CD14-positive monocyte (primary cell): ENCODE results near the gene SMAD6. TPM values are rescaled to one million over a fixed set of nuclear protein-coding genes. Genes with fewer than 3 reads are reported as not detected.

Experiments used
- DNase-seq, 3 donors: peaks; one replicate each; pipeline ENCODE4 v3.0.0-alpha.2; 2011 to 2022
- H2AFZ ChIP-seq: 2 replicates; pipeline ENCODE4 v1.6.0; 2012; ENCODE audit warnings: mild to moderate bottlenecking, low read depth, low read length, inconsistent platforms; ENCODE audit not compliant: insufficient read depth, poor library complexity, severe bottlenecking
- H3K27ac ChIP-seq, 2 donors: 1 replicate in 1 of 2; 2 replicates in 1 of 2; pipeline ENCODE4 v1.5.1; 2012 to 2013; ENCODE audit warnings: low read length in 2 of 2, control low read depth in 1 of 2, inconsistent platforms in 1 of 2, low read depth in 1 of 2, mild to moderate bottlenecking in 1 of 2
- H3K27me3 ChIP-seq, 2 donors: one replicate each; pipeline versions ENCODE4 v1.6.0 to v1.6.1; 2011 to 2013; ENCODE audit warnings: low read length in 2 of 2; ENCODE audit not compliant: control insufficient read depth in 2 of 2, insufficient read depth in 2 of 2
- H3K36me3 ChIP-seq, 2 donors: replicated peaks in 1 of 2; 1 replicate in 1 of 2; 2 replicates in 1 of 2; pipeline versions ENCODE4 v1.5.1 to v1.6.1; 2012 to 2013; ENCODE audit warnings: low read length in 2 of 2, control low read depth in 1 of 2, inconsistent platforms in 1 of 2, mild to moderate bottlenecking in 1 of 2; ENCODE audit not compliant: insufficient read depth in 2 of 2, control insufficient read depth in 1 of 2
- H3K4me1 ChIP-seq, 2 donors: 1 replicate in 1 of 2; 2 replicates in 1 of 2; pipeline versions ENCODE4 v1.5.1 to v1.6.1; 2012 to 2013; ENCODE audit warnings: low read length in 2 of 2, control low read depth in 1 of 2, inconsistent platforms in 1 of 2, mild to moderate bottlenecking in 1 of 2, moderate library complexity in 1 of 2; ENCODE audit not compliant: insufficient read depth in 2 of 2, control insufficient read depth in 1 of 2
- H3K4me2 ChIP-seq: replicated peaks from 2 replicates; pipeline ENCODE3; 2012; ENCODE audit warnings: low read length, moderate library complexity, mild to moderate bottlenecking; ENCODE audit not compliant: poor library complexity, severe bottlenecking; ENCODE audit errors: extremely low read depth
- H3K4me3 ChIP-seq, 3 experiments: fragments of 200-600 bp in 1 of 3; sonication (generic) in 1 of 3; replicated peaks in 1 of 3; 1 replicate in 2 of 3; 2 replicates in 1 of 3; pipeline ENCODE4 v1.5.1; 2011 to 2013; ENCODE audit warnings: low read length in 3 of 3, mild to moderate bottlenecking in 3 of 3, control low read depth in 2 of 3, low read depth in 2 of 3, inconsistent platforms in 1 of 3, moderate library complexity in 1 of 3
- H3K79me2 ChIP-seq: 2 replicates; pipeline ENCODE4 v1.6.0; 2012; ENCODE audit warnings: mild to moderate bottlenecking, control low read depth, inconsistent platforms, low read length, moderate library complexity; ENCODE audit not compliant: insufficient read depth
- H3K9ac ChIP-seq: 2 replicates; pipeline ENCODE4 v1.6.0; 2017; ENCODE audit warnings: low read length, mild to moderate bottlenecking; ENCODE audit not compliant: insufficient read depth, poor library complexity, severe bottlenecking
- H3K9me3 ChIP-seq, 2 donors: replicated peaks in 1 of 2; 1 replicate in 1 of 2; 2 replicates in 1 of 2; pipeline versions ENCODE4 v1.5.1 to v1.6.1; 2012 to 2013; ENCODE audit warnings: low read length in 2 of 2, control low read depth in 1 of 2; ENCODE audit not compliant: control insufficient read depth in 1 of 2, insufficient read depth in 1 of 2
- H4K20me1 ChIP-seq: 2 replicates; pipeline ENCODE4 v1.6.0; 2012; ENCODE audit warnings: mild to moderate bottlenecking, low read length, control low read depth, moderate library complexity; ENCODE audit not compliant: insufficient read depth
- H3K27ac Mint-ChIP-seq, 7 donors: one replicate each; pipeline ENCODE4 v1.8.0; 2020; ENCODE audit warnings: mild to moderate bottlenecking in 7 of 7, mixed read lengths in 7 of 7, moderate library complexity in 6 of 7, inconsistent platforms in 2 of 7
- H3K27me3 Mint-ChIP-seq, 3 donors: one replicate each; pipeline ENCODE4 v1.8.0; 2021 to 2022; ENCODE audit warnings: low read depth in 3 of 3, mild to moderate bottlenecking in 3 of 3, mixed read lengths in 3 of 3, moderate library complexity in 3 of 3, inconsistent platforms in 1 of 3
- H3K36me3 Mint-ChIP-seq, 2 donors: one replicate each; pipeline ENCODE4 v1.8.0; 2020; ENCODE audit warnings: mixed read lengths in 2 of 2, inconsistent platforms in 1 of 2, mild to moderate bottlenecking in 1 of 2
- H3K4me1 Mint-ChIP-seq: one replicate; pipeline ENCODE4 v1.8.0; 2020; ENCODE audit warnings: mild to moderate bottlenecking, mixed read lengths
- H3K4me3 Mint-ChIP-seq, 2 donors: one replicate each; pipeline ENCODE4 v1.8.0; 2020; ENCODE audit warnings: mild to moderate bottlenecking in 2 of 2, mixed read lengths in 2 of 2, moderate library complexity in 1 of 2
- H3K9me3 Mint-ChIP-seq, 7 donors: one replicate each; pipeline ENCODE4 v1.8.0; 2020 to 2022; ENCODE audit warnings: mixed read lengths in 7 of 7, mild to moderate bottlenecking in 6 of 7, moderate library complexity in 6 of 7, inconsistent platforms in 2 of 7
- WGBS: methylation state at CpG from one replicate; pipeline ENCODE4 v1.1.5; 2013; ENCODE audit warnings: missing lambda C conversion rate; ENCODE audit not compliant: insufficient coverage; 5-methylcytosine and 5-hydroxymethylcytosine counted together
- intact Hi-C, 2 donors: fragments of 100-400 bp; cut with micrococcal nuclease; formaldehyde crosslinking; loops; one replicate each; pipeline versions ENCODE4 v1.15.0 to v1.15.1; 2023
- polyA plus RNA-seq, 3 donors: library from polyadenylated mRNA; depleted of rRNA in 1 of 3; unstranded in 2 of 3; stranded (reverse) in 1 of 3; fragments of 300-500 nt in 2 of 3; fragments of >200 nt in 1 of 3; fragmentation: Illumina TruSeq in 2 of 3; gene quantifications; 1 replicate in 2 of 3; 2 replicates in 1 of 3; pipeline ENCODE4 v1.2.3, GENCODE V29; 2012 to 2021
- TF ChIP-seq, protein P1 (sequence below): fragments of 200-600 bp; IDR thresholded peaks from one replicate; pipeline ENCODE4 v1.8.0; 2022; ENCODE audit warnings: antibody characterized with exemption, mild to moderate bottlenecking

Gene SMAD6
- polyA plus RNA-seq, 3 donors, result 0.31 TPM; not detected in 2

DNA sequence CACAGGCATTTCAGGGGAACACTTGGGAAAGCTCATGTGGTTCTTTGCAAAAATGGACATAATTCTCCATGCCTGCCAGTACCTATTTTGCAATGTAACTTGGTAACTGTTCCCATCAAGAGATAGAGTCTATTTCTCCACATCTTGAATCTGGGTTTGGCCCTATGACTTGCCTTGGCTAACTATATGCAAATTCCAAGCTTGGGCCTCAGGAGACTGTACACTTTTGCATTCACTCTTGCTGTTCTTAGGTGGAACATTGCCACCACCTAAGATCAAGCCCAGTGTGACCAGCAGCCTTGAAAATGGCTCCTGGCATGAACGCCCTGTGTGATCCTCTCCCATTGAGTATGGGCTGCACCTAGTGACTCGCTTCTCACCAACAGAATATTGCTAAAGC, 19.8 kb upstream of the SMAD6 start:
- Mint-ChIP-seq H3K27ac (no peak overlapping the region), H3K9me3 (peaks cover 0 to 13% (median 6%) of the 10 kb centered on the region in 7 donors), H3K4me3 (no peak overlapping the region), H3K36me3 (no peaks in the 10 kb centered on the region), H3K4me1 (peaks cover 16% of the 10 kb centered on the region), H3K27me3 (peaks cover 0 to 4% (median 1%) of the 10 kb centered on the region in 3 donors)
- DNase-seq, result no peak
- WGBS, result 90% methylated on average over 2 of the region's 2 CpGs
- H3K4me3 ChIP-seq, result no peak overlapping the region
- peaks cover 7 to 10% of the 10 kb centered on the region in 2 donors for H3K4me1 ChIP-seq
- H3K27me3 ChIP-seq, result no peaks in the 10 kb centered on the region
- intact Hi-C loops, result no loop called here
- no peaks in the 10 kb centered on the region for H3K36me3 ChIP-seq
- H4K20me1 ChIP-seq, result no peaks in the 10 kb centered on the region
- peaks cover 0 to 9% of the 10 kb centered on the region in 2 donors for H3K9me3 ChIP-seq
- H2AFZ ChIP-seq, result no peak overlapping the region
- TF ChIP-seq, protein P1, sequence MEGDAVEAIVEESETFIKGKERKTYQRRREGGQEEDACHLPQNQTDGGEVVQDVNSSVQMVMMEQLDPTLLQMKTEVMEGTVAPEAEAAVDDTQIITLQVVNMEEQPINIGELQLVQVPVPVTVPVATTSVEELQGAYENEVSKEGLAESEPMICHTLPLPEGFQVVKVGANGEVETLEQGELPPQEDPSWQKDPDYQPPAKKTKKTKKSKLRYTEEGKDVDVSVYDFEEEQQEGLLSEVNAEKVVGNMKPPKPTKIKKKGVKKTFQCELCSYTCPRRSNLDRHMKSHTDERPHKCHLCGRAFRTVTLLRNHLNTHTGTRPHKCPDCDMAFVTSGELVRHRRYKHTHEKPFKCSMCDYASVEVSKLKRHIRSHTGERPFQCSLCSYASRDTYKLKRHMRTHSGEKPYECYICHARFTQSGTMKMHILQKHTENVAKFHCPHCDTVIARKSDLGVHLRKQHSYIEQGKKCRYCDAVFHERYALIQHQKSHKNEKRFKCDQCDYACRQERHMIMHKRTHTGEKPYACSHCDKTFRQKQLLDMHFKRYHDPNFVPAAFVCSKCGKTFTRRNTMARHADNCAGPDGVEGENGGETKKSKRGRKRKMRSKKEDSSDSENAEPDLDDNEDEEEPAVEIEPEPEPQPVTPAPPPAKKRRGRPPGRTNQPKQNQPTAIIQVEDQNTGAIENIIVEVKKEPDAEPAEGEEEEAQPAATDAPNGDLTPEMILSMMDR, result no peak
- no peak overlapping the region for H3K27ac ChIP-seq
- no peak overlapping the region for H3K4me2 ChIP-seq
- H3K9ac ChIP-seq, result no peak overlapping the region
- H3K79me2 ChIP-seq, result no peaks in the 10 kb centered on the region

DNA sequence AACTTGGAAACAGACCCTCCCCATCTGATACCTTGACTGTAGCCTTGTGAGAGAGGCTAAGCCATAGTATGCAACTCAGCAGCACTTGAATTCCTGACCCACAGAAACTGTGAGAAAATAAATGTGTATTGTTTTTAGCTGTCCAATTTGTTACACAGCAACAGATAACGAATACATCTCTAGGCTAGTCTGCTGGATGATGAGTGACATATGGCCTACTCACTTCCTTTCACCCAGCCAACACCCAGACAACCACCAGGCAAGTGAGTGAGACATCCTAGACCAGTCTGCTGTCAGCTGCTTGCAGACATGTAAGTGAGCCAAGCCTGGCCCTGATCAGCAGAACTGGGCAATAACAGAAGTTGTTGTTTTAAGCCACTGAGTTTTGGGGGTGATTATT, 19.2 kb upstream of the SMAD6 start:
- Histone ChIP-seq H3K9ac (no peak overlapping the region), H3K27me3 (no peaks in the 10 kb centered on the region), H3K4me3 (no peak overlapping the region), H3K27ac (no peak overlapping the region), H2AFZ (no peak overlapping the region), H4K20me1 (no peaks in the 10 kb centered on the region), H3K4me2 (no peak overlapping the region), H3K9me3 (peaks cover 0 to 9% of the 10 kb centered on the region in 2 donors), H3K79me2 (no peaks in the 10 kb centered on the region), H3K36me3 (no peaks in the 10 kb centered on the region), H3K4me1 (peaks cover 7 to 10% of the 10 kb centered on the region in 2 donors)
- no peaks in the 10 kb centered on the region for H3K36me3 Mint-ChIP-seq
- intact Hi-C loops, result no loop called here
- H3K27ac Mint-ChIP-seq, result peak overlapping the region in 1 of 7 donors; percentile 60
- no peak overlapping the region for H3K4me3 Mint-ChIP-seq
- WGBS, result no CpG with 5 or more reads among the region's 1 CpG
- H3K9me3 Mint-ChIP-seq, result peaks cover 0 to 13% (median 6%) of the 10 kb centered on the region in 7 donors
- TF ChIP-seq, protein P1, result no peak
- DNase-seq, result peak in 2 of 3 donors; percentile 24 to 30
- peaks cover 0 to 2% (median 0%) of the 10 kb centered on the region in 3 donors for H3K27me3 Mint-ChIP-seq
- H3K4me1 Mint-ChIP-seq, result peaks cover 13% of the 10 kb centered on the region
